ENCODE data around the gene FBXL16.

DNA sequence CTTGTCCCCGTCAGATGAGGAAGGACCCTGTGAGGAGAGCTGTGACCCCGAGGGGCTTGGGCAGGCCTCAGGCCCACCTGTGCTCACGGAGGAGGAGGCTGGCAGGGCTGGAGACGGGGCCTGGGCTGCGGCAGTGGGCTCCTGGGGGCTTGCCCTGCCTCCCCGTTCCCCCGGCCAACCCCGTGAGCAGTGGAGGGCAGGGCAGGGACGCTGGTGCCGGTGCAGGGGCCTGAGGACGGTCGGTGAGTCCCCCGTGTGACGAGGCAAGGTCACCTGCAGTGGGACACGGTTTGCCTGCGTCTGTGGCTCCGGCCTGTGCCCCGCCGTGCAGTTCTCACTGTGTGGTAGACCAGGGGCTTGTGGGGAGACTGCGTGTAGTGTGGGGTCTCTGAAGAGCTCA lies 46.0 kb downstream of the FBXL16 start:
- TF ChIP-seq, protein P1, sequence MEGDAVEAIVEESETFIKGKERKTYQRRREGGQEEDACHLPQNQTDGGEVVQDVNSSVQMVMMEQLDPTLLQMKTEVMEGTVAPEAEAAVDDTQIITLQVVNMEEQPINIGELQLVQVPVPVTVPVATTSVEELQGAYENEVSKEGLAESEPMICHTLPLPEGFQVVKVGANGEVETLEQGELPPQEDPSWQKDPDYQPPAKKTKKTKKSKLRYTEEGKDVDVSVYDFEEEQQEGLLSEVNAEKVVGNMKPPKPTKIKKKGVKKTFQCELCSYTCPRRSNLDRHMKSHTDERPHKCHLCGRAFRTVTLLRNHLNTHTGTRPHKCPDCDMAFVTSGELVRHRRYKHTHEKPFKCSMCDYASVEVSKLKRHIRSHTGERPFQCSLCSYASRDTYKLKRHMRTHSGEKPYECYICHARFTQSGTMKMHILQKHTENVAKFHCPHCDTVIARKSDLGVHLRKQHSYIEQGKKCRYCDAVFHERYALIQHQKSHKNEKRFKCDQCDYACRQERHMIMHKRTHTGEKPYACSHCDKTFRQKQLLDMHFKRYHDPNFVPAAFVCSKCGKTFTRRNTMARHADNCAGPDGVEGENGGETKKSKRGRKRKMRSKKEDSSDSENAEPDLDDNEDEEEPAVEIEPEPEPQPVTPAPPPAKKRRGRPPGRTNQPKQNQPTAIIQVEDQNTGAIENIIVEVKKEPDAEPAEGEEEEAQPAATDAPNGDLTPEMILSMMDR (IDR thresholded peaks at IDR 0.05) = no peak
- TF ChIP-seq TEAD4 (IDR thresholded peaks at IDR 0.05; ENCODE audit: borderline replicate concordance, insufficient read depth) (no peak), POLR2AphosphoS5 (IDR thresholded peaks at IDR 0.05; ENCODE audit: low read depth, low read length) (no peak), YY1 (IDR thresholded peaks at IDR 0.05; ENCODE audit: low read depth) (no peak)
- TF ChIP-seq, protein P2, sequence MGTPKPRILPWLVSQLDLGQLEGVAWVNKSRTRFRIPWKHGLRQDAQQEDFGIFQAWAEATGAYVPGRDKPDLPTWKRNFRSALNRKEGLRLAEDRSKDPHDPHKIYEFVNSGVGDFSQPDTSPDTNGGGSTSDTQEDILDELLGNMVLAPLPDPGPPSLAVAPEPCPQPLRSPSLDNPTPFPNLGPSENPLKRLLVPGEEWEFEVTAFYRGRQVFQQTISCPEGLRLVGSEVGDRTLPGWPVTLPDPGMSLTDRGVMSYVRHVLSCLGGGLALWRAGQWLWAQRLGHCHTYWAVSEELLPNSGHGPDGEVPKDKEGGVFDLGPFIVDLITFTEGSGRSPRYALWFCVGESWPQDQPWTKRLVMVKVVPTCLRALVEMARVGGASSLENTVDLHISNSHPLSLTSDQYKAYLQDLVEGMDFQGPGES (IDR thresholded peaks at IDR 0.05; ENCODE audit: low read depth, low read length) = no peak
- TF ChIP-seq, protein P3, sequence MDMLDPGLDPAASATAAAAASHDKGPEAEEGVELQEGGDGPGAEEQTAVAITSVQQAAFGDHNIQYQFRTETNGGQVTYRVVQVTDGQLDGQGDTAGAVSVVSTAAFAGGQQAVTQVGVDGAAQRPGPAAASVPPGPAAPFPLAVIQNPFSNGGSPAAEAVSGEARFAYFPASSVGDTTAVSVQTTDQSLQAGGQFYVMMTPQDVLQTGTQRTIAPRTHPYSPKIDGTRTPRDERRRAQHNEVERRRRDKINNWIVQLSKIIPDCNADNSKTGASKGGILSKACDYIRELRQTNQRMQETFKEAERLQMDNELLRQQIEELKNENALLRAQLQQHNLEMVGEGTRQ (IDR thresholded peaks at IDR 0.05; ENCODE audit: borderline replicate concordance, low read depth, low read length) = no peak
- TF ChIP-seq, protein P4, sequence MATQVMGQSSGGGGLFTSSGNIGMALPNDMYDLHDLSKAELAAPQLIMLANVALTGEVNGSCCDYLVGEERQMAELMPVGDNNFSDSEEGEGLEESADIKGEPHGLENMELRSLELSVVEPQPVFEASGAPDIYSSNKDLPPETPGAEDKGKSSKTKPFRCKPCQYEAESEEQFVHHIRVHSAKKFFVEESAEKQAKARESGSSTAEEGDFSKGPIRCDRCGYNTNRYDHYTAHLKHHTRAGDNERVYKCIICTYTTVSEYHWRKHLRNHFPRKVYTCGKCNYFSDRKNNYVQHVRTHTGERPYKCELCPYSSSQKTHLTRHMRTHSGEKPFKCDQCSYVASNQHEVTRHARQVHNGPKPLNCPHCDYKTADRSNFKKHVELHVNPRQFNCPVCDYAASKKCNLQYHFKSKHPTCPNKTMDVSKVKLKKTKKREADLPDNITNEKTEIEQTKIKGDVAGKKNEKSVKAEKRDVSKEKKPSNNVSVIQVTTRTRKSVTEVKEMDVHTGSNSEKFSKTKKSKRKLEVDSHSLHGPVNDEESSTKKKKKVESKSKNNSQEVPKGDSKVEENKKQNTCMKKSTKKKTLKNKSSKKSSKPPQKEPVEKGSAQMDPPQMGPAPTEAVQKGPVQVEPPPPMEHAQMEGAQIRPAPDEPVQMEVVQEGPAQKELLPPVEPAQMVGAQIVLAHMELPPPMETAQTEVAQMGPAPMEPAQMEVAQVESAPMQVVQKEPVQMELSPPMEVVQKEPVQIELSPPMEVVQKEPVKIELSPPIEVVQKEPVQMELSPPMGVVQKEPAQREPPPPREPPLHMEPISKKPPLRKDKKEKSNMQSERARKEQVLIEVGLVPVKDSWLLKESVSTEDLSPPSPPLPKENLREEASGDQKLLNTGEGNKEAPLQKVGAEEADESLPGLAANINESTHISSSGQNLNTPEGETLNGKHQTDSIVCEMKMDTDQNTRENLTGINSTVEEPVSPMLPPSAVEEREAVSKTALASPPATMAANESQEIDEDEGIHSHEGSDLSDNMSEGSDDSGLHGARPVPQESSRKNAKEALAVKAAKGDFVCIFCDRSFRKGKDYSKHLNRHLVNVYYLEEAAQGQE (IDR thresholded peaks at IDR 0.05; ENCODE audit: low read depth, low read length) = no peak
- TF ChIP-seq, protein P5, sequence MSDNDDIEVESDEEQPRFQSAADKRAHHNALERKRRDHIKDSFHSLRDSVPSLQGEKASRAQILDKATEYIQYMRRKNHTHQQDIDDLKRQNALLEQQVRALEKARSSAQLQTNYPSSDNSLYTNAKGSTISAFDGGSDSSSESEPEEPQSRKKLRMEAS (IDR thresholded peaks at IDR 0.05; ENCODE audit: low read depth) = no peak
